Measurements from ENCODE around the gene STK33.
"Not testable (repeated sequence)": the region's sequence is repeated elsewhere in the genome, so short reads cannot be mapped to it uniquely, and the experiment has no call there.

The STK33 gene

DNA sequence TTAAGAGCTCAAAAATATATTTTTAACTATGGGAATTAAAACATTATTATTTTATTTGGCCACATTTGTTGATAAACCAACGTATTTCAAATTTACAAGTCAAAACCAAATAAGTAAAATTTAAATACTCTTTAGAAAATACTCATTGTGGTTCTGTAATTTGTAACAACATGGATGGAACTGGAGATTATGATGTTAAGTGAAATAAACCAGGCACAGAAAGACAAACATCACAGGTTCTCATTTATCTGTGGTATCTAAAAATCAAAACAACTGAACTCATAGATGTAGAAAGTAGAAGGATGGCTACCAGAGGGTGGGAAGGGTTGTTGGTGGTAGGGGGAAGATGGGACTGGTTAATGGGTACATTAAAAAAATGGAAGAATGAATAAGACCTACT, 50.8 kb downstream of the STK33 start:
- no peak for DNase-seq (ENCODE audit: low read depth)

DNA sequence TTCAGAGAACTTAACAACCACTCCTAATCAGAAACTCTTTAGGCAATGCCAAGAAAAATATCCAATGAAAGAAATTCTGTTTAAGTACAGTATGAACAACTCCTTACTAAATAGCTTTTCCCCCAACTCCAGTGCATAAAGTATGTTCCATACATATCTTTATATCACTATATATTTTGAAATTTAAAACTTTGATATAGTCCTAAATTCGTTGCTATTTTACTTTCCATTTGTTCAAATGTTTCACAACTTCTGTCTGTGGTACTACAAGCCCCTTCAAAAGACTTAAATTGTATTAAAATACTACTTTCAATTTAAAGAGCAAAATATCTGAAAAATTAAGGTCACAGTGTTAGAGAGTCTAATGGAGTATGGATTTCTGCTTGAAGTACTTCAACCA, 52.6 kb downstream of the STK33 start:
- no peak for DNase-seq (ENCODE audit: low read depth)

DNA sequence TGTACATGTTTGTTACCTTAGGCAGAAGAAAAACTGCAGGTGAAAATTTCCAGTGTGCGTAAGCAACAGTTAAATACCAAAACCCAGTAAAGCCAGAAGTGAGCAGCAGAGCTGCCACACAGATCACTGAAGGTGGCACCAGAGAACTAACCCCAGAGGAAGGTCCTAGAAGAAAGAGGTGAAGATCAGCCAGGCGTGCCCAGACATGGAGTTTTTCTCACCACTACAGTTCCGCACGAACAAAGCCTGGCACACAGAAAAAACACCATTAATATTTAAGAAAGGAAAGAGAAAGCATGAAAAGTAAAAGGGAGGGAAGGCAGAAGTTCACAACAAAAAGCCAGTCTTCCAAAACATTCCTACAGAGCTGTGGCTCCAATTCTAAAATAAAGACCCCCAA, 60.7 kb downstream of the STK33 start:
- DNase-seq (ENCODE audit: low read depth): no peak

DNA sequence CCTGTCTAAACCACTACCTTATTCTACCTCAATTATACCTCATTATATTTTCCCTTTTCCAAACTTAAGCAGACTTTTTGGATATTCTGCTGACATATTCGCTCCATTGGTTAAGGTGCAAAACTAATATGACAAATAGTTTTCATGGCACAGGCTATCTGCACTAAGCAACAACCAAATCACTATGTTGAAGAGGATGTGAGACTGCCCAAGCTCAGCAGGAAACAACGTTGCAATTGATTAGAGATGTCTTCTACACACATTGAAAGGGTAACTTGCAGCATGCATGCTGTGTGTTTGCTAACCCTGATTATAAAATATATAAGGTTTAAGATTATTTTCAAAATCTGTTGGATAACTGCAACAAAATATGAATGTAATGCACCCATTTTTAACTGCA, 61.6 kb downstream of the STK33 start:
- DNase-seq (ENCODE audit: low read depth): no peak

DNA sequence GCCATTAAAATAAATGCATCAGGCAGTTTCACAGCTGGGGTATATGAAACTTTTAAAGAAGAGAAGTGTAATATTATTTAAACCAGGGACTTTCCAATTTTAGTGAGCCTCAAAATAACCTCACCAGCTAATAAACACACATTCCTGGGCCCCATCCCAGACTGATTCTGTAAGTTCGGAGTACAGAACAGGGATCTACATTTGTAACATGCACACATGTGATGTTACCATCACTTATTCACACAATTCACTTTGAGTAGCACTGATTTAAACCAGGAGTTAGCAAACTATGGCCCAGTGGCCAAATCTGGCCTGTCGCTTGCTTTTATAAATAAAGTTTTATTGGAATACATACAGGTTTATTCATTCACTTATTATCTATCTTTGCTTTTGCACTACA, 62.0 kb downstream of the STK33 start:
- DNase-seq (ENCODE audit: low read depth): no peak

DNA sequence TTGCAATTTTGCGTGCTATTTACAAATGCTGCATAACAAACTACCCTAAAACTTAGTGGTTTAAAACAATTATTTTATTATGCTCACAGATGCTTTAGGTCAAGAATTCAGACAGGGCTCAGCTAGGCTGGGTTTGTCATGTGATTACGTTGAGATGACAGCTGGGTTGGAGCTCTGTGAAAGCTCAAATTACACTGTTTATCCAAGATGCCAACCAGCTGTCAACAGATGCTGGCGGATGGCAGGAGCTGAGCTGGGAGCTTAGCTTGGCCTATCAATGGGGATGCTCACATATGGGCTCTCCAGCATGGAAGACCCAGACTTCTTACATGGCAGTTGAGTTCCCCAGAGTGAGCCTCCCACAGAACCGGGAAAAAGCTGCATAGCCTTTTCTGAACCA, 62.7 kb downstream of the STK33 start:
- DNase-seq (ENCODE audit: low read depth): no peak

DNA sequence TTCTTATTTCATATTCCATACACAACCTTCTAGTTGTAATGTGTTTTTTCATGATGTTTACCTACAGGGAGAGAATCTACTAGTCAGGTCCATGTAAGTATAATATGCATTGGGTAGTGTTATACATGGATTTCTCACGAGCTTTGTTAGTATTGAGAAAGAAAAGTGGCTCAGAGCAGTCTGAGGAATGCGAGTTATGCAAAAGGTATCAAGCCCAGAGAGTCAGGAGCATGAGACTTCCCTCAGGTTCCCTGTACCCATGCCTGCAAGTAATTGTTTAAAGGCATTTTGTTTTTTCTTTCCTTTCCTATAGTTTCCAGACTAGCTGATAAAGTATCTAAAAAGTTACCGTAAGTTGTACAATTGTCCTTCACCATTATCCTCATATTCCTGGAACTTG, 66.1 kb downstream of the STK33 start:
- DNase-seq (ENCODE audit: low read depth): no peak

DNA sequence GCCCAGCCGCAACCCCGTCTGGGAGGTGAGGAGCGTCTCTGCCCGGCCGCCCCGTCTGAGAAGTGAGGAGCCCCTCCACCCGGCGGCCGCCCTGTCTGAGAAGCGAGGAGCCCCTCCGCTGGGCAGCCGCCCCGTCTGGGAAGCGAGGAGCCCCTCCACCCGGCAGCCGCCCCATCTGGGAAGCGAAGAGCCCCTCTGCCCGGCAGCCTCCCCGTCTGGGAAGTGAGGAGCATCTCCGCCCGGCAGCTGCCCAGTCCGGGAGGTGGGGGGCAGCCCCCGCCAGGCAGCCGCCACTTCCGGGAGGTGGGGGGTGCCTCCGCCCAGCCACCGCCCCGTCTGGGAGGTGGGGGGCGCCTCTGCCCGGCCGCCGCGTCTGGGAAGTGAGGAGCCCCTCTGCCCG, 70.6 kb downstream of the STK33 start:
- DNase-seq (ENCODE audit: low read depth): no peak

DNA sequence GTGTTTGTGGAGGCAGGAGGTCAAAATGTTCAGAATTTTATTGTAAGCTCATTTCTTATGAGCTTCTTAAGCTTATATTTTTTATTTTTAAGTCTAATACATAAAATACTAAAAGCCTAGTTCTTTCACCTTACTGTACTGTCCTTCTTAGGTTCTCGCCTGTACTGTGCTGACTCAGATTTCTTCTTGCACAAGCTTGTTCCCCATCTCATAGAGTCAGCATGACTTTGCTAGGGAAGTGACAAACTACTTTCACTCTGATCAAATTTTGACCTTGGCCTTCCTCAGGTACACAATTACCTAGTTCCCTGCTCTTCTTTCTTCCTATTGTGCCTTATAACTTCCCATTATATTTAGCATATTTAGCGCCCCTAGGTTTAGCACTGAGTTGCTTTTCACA, 81.5 kb downstream of the STK33 start:
- DNase-seq (ENCODE audit: low read depth): no peak

DNA sequence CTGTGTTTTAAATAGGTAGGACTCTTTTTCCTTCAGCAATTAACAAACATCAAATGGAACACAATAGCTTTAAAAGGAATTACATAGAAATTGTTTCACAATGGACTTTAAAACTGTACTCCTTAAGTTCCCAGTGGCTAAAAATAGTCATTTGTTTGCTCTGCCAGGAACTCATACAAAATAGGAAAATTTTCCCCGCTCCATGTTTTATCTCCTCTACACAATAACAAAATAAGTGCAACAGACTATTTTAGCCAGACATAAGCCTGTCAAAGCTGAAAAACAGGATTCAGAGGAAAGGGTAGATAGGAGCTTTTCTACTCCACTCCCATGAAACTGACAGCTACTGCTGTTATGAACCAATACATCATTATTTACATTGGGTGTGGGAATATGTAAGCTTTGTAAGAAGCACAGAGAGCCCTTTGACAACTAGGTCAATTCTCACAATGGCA, 90.1 kb downstream of the STK33 start:
- no peak for DNase-seq (ENCODE audit: low read depth)

DNA sequence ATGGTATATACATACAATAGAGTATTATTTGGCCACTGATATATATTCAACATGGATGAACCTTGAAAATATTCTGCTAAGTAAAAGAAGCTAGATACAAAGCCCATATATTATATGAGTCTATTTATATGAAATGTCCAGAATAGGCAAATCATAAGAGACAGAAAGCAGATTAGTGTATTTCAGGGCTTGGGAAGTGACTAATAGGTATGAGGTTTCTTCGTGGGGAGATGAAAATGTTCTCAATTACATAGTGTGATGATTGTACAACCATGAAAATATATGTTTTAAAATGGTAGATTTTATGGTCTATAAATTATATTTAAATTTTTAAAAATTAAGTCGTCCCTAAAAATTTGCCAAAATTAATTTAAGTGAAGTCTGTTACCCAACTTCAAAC, 92.2 kb downstream of the STK33 start:
- no peak for DNase-seq (ENCODE audit: low read depth)

DNA sequence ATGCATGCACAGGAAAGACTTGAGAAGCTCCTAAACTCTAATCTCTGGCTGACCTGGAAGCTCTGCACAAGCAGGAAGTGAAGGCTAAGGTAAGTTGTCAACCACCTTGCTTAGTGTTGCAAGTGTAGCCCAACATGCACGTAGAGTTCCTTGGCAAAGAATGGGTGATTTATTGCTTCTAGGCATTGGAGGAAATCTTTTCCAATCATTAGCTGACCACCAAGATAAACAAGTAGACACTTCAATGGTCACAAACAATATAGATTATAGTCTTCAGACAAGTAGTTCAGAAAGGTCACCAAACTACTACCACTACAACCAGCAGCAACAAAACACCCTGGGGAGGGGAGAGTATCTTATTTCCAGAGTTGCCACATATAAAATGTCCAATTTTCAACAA, 105.6 kb downstream of the STK33 start:
- DNase-seq (ENCODE audit: low read depth): no peak

DNA sequence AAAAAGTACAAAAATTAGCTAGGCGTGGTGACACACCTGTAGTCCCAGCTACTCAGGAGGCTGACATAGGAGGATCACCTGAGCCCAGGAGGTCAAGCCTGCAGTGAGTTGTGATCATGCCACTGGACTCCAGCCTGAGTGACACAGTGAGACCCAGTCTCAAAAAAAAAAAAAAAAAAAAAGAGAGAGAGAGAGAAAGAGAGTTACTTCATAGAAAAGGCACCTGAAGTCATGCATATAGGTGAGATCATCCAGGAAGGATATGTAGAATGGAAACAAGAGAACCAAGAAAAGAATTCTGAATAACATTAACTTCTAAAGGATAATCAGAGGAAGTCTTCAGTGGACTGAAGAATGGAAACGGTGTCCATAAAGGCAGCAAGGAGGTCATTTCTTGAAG, 106.8 kb downstream of the STK33 start:
- no peak for DNase-seq (ENCODE audit: low read depth)

DNA sequence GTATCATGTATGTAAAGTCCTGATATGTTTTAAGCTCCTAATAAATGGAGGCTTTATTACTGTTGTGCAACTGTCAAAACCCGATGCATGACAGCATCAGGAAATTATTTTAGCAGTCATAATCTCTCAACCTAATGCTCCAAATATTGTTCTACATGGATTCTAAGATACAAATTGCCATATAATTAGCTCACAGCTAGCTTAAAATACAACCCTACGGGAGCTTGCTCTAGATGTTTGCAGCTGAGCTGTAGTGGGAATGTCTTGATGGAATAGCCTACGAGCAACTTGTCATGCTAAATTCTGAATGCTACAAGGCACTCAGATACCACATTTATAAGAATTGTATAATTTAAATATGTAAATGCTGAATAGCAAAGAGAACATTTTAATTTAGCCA, 109.8 kb downstream of the STK33 start:
- DNase-seq (ENCODE audit: low read depth): no peak

DNA sequence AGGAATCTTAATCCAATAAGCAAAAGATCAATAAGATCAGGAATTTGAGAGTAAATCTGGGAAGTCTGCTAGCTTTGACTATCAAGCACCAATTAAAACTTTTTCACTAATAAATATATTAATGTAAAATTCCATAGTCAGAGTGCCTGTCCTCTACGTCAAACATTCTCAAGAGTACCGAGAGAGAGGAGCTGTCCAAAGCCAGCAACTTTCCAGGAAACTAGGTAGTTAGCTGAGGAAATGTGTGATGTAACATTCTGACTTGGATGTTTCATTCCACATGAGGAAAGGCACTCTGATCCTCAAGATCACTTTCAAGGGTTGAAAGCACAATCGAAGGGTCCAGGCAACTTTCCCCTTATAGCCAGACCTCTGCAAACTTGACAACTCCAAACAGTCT, 113.2 kb downstream of the STK33 start:
- no peak for DNase-seq (ENCODE audit: low read depth)

DNA sequence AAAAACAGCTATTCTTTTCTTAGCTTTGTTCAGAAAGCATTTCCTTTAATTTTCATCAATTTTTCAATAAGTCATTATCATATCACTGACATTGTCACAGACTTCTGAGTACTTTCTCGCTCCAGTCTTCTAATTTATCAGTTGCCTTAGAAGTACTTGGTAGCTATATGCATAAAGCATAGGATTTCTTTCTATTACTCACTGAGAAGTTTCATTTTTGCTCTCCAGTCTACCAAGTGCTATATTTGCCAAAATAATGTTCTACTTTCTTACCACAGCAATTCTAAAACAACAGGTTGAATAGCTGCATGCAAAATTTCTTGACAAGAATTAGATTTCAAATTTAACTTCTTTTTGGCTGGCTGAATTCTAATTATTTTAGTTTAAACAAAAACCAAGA, 116.3 kb downstream of the STK33 start:
- DNase-seq (ENCODE audit: low read depth): no peak

DNA sequence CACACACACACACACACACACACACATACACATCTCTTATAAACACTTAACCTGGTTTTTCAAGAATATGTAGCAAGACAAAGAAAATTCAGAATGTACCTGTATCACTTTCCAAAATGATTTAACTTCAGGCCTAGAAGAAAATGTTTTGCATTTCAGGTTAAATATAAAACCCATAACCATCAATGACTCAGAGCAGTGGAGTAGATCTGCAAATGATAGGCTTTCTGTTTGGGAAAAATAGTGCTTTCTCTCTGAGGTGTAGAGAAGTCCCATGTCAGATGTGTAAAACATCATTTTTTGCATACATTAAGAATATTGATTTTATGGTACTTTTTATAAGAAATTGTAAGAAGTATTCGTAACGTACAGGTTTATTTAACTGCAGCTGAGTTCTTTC, 116.9 kb downstream of the STK33 start:
- no peak for DNase-seq (ENCODE audit: low read depth)

DNA sequence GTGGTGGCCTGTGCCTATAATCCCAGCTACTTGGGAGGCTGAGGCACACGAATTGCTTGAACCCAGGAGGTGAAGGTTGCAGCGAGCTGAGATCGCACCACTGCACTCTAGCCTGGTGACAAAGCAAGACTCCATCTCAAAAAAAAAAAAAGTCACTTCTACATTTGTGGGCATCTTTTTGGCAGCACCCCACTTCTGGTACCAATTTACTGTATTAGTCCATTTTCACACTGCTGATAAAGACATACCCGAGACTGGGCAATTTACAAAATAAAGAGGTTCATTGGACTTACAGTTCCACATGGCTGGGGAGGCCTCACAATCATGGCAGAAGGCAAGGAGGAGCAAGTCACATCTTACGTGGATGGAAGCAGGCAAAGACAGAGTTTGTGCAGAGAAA, 126.2 kb downstream of the STK33 start:
- DNase-seq (ENCODE audit: low read depth): not testable (repeated sequence)

DNA sequence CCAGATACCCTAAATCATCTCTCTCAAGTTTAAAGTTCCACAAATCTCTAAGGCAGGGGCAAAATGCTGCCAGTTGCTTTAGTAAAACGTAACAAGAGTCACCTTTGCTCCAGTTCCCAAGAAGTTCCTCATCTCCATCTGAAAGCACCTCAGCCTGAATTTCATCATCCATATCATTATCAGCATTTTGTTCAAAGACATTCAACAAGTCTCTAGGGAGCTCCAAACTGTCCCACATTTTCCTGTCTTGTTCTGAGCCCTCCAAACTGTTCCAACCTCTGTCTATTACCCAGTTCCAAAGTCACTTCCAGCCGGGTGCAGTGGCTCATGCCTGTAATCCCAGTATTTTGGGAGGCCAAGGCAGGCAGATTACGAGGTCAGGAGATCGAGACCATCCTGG, 126.7 kb downstream of the STK33 start:
- not testable (repeated sequence) for DNase-seq (ENCODE audit: low read depth)

DNA sequence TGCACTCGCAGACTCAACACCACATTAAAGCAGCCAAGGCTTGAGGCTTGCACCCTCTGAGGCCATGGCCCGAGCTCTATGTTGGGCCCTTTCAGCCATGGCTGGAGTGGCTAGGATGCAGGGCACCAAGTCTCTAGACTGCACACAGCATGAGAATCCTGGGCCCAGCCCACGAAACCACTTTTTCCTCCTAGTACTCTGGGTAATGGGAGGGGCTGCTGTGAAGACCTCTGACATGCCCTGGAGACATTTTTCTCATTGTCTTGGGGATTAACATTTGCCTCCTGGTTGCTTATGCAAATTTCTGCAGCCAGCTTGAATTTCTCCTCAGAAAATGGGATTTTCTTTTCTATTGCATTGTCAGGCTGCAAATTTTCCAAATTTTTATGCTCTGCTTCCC, 127.1 kb downstream of the STK33 start:
- not testable (repeated sequence) for DNase-seq (ENCODE audit: low read depth)

DNA sequence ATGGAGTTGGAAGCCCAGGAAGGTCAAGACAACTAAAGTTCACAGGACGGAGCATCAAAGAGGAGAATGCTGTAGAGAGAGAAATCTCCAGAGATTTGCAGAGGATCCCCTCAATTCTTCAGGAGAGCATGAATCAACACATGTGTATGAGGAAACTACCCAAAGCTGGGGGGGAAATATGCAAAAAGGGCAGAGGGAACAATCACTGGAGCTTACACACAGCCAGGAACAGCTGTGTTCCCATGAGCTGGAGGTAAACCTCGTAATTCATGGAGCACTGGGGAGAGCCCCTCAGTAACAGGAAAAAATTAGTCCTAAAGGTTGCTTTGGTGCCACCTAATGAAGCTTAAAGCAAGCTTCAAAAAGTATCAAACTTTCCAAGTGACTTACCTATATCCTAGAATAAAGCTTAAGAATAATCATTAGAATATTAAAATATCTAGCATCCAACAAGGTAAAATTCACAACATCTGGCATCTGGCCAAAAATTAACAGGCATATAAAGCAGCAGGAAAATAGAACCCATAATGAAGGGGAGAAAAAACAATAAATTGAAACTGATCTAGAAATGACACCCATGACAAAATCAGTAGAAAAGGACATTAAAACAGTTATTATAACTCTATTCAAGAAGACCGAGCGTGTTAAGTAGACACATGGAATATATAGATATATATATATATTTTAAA, 134.2 kb downstream of the STK33 start:
- DNase-seq (ENCODE audit: low read depth): no peak

DNA sequence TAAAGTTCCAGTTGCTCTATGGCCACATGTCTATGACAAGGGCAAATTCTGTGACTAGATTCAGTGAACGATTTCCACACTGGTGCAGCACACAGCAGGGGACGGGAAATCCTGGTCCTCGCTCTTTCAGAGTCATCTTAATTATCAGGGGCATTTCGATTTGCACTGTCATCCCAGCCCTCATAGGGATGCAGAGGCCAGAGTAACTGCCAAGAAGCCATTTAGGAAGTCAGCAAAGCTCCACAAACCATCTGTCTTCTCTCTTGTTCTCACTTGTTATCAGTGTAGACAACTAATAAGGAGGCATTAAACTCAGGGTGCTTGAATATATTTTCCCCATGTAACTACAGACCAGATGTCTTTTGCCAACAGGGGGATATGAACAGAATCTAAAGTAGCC, 151.7 kb downstream of the STK33 start:
- DNase-seq (ENCODE audit: low read depth): no peak

DNA sequence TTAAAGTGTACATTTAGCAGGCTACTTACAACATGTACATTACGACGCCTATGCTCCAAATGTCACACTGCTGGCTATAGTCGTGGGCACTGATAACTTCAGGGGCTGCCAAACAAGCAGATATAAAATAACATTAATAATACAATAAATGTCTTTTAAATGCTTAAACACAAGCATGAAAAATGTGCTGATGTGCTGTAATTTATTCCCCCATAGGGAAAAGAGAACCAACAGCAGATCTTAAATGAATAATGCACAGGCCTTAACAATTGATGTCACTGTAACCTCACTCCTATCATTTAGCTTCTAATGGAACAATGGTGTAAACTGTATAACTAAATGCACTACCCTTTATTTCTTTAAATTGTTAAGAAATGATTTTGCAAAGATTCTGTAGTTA, 153.4 kb downstream of the STK33 start:
- DNase-seq (ENCODE audit: low read depth): no peak

DNA sequence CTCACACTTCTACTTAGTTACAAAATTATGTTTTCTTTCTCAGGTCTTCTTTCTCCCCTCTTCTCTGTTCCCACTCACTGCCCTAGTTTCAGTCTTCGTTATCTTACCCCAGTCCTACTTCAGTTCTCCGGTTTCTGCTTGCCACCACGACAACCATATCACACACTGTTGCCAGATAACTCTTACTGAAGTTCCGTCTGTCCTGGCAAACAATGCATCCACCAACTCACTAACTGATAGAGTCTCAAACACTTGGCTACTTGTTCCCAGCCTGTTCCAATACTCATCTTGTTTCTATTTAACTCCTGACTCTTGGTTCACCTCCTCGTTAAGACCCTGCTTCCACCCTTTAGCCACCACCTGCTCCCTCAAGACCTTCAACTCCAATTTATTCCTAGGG, 164.5 kb downstream of the STK33 start:
- DNase-seq (ENCODE audit: low read depth): no peak

DNA sequence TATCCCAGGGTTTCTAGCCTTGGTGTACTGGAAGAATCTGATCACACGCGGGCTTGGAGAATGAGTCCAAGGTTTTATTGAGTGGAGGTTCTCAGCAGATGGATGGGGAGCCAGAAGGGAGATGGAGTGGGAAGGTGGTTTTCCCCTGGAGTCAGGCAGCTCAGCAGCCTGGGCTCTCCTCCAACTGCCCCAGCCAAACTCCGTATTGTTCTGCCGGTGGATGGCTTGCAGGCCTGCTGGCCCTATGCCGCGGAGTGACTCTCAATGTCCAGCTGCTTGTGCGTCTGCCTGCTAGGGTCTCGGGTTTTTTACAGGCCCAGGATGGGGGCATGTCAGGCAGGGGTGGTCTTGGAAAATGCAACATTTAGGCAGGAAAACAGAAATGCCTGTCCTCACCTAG, 168.0 kb downstream of the STK33 start:
- DNase-seq (ENCODE audit: low read depth): no peak
